Right lobe of liver (tissue), 6 donors: ENCODE measurements around the gene BSX. TPM values are rescaled to one million over a fixed set of nuclear protein-coding genes. Genes with fewer than 3 reads are reported as not detected.

ENCODE experiments used
- ATAC-seq, 4 donors: fragments of 200-7000 bp; cut with Tn5 transposase; one replicate each; pipeline ENCODE4 v1.9.1; 2020; ENCODE audit warnings: mild to moderate bottlenecking in 4 of 4, moderate library complexity in 4 of 4
- DNase-seq, 3 donors: peaks; one replicate each; pipeline ENCODE4 v3.0.0-alpha.2; 2020
- H3K27ac ChIP-seq, 3 donors: fragments of 200-600 bp; one replicate each; pipeline ENCODE4 v1.8.0; 2022
- H3K27me3 ChIP-seq, 2 donors: fragments of 200-600 bp; one replicate each; pipeline ENCODE4 v1.8.0; 2022
- H3K36me3 ChIP-seq, 4 donors: fragments of 200-600 bp; sonication (generic) in 1 of 4; one replicate each; pipeline versions ENCODE4 v1.5.1 to v1.8.0; 2017 to 2022; ENCODE audit warnings: control low read depth in 1 of 4
- H3K4me1 ChIP-seq, 4 donors: fragments of 200-600 bp; sonication (generic) in 1 of 4; one replicate each; pipeline versions ENCODE4 v1.5.1 to v1.8.0; 2017 to 2022; ENCODE audit warnings: control low read depth in 1 of 4
- H3K4me3 ChIP-seq, 3 donors: fragments of 200-600 bp; one replicate each; pipeline ENCODE4 v1.8.0; 2022
- H3K9me3 ChIP-seq, 4 donors: fragments of 200-600 bp; sonication (generic) in 1 of 4; one replicate each; pipeline versions ENCODE4 v1.5.1 to v1.8.0; 2017 to 2022; ENCODE audit warnings: control low read depth in 1 of 4
- CTCF ChIP-seq, 4 donors: fragments of 200-600 bp in 3 of 4; fragments of 450-650 bp in 1 of 4; IDR thresholded peaks; one replicate each; pipeline versions ENCODE4 v1.5.1 to v1.8.0; 2016 to 2022; ENCODE audit warnings: antibody characterized with exemption in 4 of 4, mild to moderate bottlenecking in 2 of 4
- POLR2A ChIP-seq: fragments of 450-650 bp; IDR thresholded peaks from one replicate; pipeline ENCODE4 v1.6.1; 2017; ENCODE audit warnings: antibody characterized with exemption, mild to moderate bottlenecking
- WGBS: methylation state at CpG from one replicate; pipeline ENCODE4 v1.1.6; 2018; ENCODE audit warnings: low coverage, low lambda C conversion rate; ENCODE audit not compliant: insufficient coverage; ENCODE audit errors: missing lambda C conversion rate; 5-methylcytosine and 5-hydroxymethylcytosine counted together
- intact Hi-C, 2 donors: fragments of 100-400 bp; cut with DNase I; formaldehyde crosslinking; loops; one replicate each; pipeline versions ENCODE4 v1.11.2 to v1.14.1; 2022
- total RNA-seq, 6 experiments: library from RNA; depleted of rRNA in 2 of 6; stranded (reverse); fragments of >200 nt in 2 of 6; fragmentation: NEBNext Ultra II Directional in 3 of 6; extraction: Animal tissue kit (Norgen Biotek cat#: 25700) in 3 of 6; gene quantifications; one replicate each; pipeline versions ENCODE4 v1.1.0 to v1.2.4, GENCODE V29; 2016 to 2023
- donor health status: DM: no; HTN: yes; CAD: no.
- donor health status: DM: no; HTN: no; CAD: no.
- donor health status: DM: no; HTN: no; CAD: no.
- donor health status: DM: no; HTN: yes; CAD: no.
- donor health status: DM: no; HTN: yes; CAD: no.

BSX gene
- total RNA-seq, 6 experiments from 2014 or later: not detected

GRCh38 chr11:122979103-122979814 lies 2.4 kb downstream of the BSX start:
- no peak overlapping the region for H3K27ac ChIP-seq
- peaks cover 0 to 10% (median 0%) of the 10 kb centered on the region in 4 donors for H3K4me1 ChIP-seq
- TF ChIP-seq POLR2A (no peak), CTCF (IDR thresholded peaks at IDR 0.05) (no peak)
- H3K9me3 ChIP-seq: no peaks in the 10 kb centered on the region
- no peaks in the 10 kb centered on the region for H3K36me3 ChIP-seq
- DNase-seq: no peak
- intact Hi-C loops: no loop called here
- WGBS: 8% methylated on average over 14 of the region's 44 CpGs
- peaks cover 6 to 35% of the 10 kb centered on the region in 2 donors for H3K27me3 ChIP-seq
- ATAC-seq: no peak
- H3K4me3 ChIP-seq: no peak overlapping the region

GRCh38 chr11:122978299-122978620 lies 3.4 kb downstream of the BSX start:
- H3K27me3 ChIP-seq: peaks cover 6 to 29% of the 10 kb centered on the region in 2 donors
- WGBS: 5% methylated on average over 7 of the region's 7 CpGs

GRCh38 chr11:122977470-122978298 lies 4.0 kb downstream of the BSX start:
- DNase-seq (no peak), ATAC-seq (peak in 2 of 4 donors; percentile 13 to 39)
- no peak overlapping the region for H3K4me3 ChIP-seq
- 5% methylated on average over 29 of the region's 50 CpGs for WGBS
- TF ChIP-seq POLR2A (no peak), CTCF (IDR thresholded peaks at IDR 0.05) (no peak)
- no peak overlapping the region for H3K27ac ChIP-seq
- H3K9me3 ChIP-seq: no peaks in the 10 kb centered on the region
- peaks cover 0 to 4% (median 0%) of the 10 kb centered on the region in 4 donors for H3K4me1 ChIP-seq
- H3K27me3 ChIP-seq: peaks cover 4 to 29% of the 10 kb centered on the region in 2 donors
- intact Hi-C loops: no loop called here
- H3K36me3 ChIP-seq: no peaks in the 10 kb centered on the region

More at GRCh38 chr11:122978299-122978620, 3.4 kb downstream of the BSX start:
- TF ChIP-seq CTCF (IDR thresholded peaks at IDR 0.05) (no peak), POLR2A (no peak)
- ATAC-seq (no peak), DNase-seq (no peak)
- intact Hi-C loops: no loop called here
- no peaks in the 10 kb centered on the region for H3K36me3 ChIP-seq
- H3K4me1 ChIP-seq: peaks cover 0 to 4% (median 0%) of the 10 kb centered on the region in 4 donors
- no peak overlapping the region for H3K27ac ChIP-seq
- no peak overlapping the region for H3K4me3 ChIP-seq
- no peaks in the 10 kb centered on the region for H3K9me3 ChIP-seq

GRCh38 chr11:122976734-122977469 lies 4.7 kb downstream of the BSX start:
- WGBS: 6% methylated on average over 38 of the region's 50 CpGs
- Histone ChIP-seq H3K27ac (no peak overlapping the region), H3K36me3 (no peaks in the 10 kb centered on the region), H3K4me3 (no peak overlapping the region), H3K9me3 (no peaks in the 10 kb centered on the region), H3K4me1 (peaks cover 0 to 4% (median 0%) of the 10 kb centered on the region in 4 donors), H3K27me3 (peaks cover 0 to 29% of the 10 kb centered on the region in 2 donors)
- intact Hi-C loops: no loop called here
- TF ChIP-seq CTCF (IDR thresholded peaks at IDR 0.05) (no peak), POLR2A (no peak)
- ATAC-seq: peak in 2 of 4 donors; percentile 10 to 21
- no peak for DNase-seq
